GM12878 (cell line): ENCODE measurements around the gene CCDC127.
"Not testable (repeated sequence)": the region's sequence is repeated elsewhere in the genome, so short reads cannot be mapped to it uniquely, and the experiment has no call there.

ENCODE experiments used
- CTCF ChIP-seq, 3 experiments: IDR thresholded peaks in 2 of 3; conservative IDR thresholded peaks in 1 of 3; 2 replicates each; pipeline ENCODE4 v1.5.1; 2011; ENCODE audit warnings: low read depth in 3 of 3, low read length in 3 of 3, mild to moderate bottlenecking in 3 of 3, control low read depth in 2 of 3, moderate library complexity in 2 of 3, inconsistent platforms in 1 of 3, mixed read lengths in 1 of 3; ENCODE audit not compliant: control insufficient read depth in 2 of 3, insufficient read depth in 1 of 3; ENCODE audit errors: extremely low read depth in 1 of 3
- PBX3 ChIP-seq: IDR thresholded peaks from 2 replicates; pipeline ENCODE4 v1.6.1; 2011; ENCODE audit warnings: mild to moderate bottlenecking, low read depth, low read length, moderate library complexity; ENCODE audit not compliant: insufficient replicate concordance
- POLR2AphosphoS2 ChIP-seq: IDR thresholded peaks from 2 replicates; pipeline ENCODE4 v1.6.1; 2011; ENCODE audit warnings: low read depth, mild to moderate bottlenecking, low read length, improper control_type of control experiment, moderate library complexity
- SPI1 ChIP-seq: IDR thresholded peaks from 2 replicates; pipeline ENCODE4 v1.6.1; 2011; ENCODE audit warnings: low read depth, mild to moderate bottlenecking, low read length, moderate library complexity, borderline replicate concordance; ENCODE audit not compliant: insufficient read depth
- YBX1 ChIP-seq: fragments of 450-650 bp; IDR thresholded peaks from 2 replicates; pipeline ENCODE4 v1.6.1; 2016; ENCODE audit warnings: antibody characterized with exemption

- not testable (repeated sequence) for TF ChIP-seq YBX1; POLR2AphosphoS2; CTCF (IDR thresholded peaks at IDR 0.05 in 2 of 3, conservative IDR thresholded peaks at IDR 0.05 in 1 of 3; ENCODE audit: control insufficient read depth in 2 of 3, extremely low read depth in 1 of 3, insufficient read depth in 1 of 3, low read depth in 3 of 3, low read length in 3 of 3); PBX3; SPI1
Measured at GRCh38 chr5:263275-263974, 45.5 kb upstream of the CCDC127 start.
